Measurements from ENCODE around the gene PRPF38B.

- TF ChIP-seq CTCF (IDR thresholded peaks at IDR 0.05): no peak
- no peak for TF ChIP-seq EP300 (IDR thresholded peaks at IDR 0.05)
Observed at GRCh38 chr1:108701176-108701849, 9.2 kb downstream of the PRPF38B start.
